GM21576 (cell line): Measurements from ENCODE around the gene POU2AF2.
"Not testable (repeated sequence)": the region's sequence is repeated elsewhere in the genome, so short reads cannot be mapped to it uniquely, and the experiment has no call there.

Source experiments
- ATAC-seq: cut with Tn5 transposase; IDR thresholded peaks from one replicate; pipeline ENCODE4 v1.9.1; 2021; ENCODE audit warnings: mild to moderate bottlenecking, moderate library complexity; ENCODE audit not compliant: unreplicated experiment

POU2AF2 gene, protein sequence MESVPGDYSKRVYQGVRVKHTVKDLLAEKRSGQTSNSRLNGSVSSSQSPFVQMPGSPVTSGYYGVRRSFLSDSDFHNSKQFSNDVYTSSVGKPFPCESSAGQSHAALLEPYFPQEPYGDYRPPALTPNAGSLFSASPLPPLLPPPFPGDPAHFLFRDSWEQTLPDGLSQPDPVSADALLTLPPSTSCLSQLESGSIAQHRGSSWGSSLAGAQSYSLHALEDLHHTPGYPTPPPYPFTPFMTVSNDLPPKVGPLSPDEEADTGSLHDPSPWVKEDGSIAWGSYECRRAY

DNA sequence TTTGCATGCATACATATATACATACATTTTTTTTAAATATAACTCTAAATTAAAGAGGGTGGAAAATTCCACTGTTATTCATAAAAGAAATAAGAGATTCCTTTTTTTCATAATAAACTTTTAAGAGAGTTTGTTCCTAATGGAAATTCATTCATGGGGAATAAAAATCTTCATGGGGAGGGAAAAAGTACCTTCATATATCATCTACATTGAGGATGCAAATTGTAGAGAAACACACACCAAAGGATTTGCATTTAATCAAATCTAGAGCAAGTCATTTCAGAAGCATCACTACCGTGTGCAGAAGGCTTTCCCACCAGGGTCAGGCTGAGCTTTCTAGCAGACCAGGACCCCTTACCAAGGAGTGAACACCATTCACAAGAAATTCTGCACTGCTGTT is at the start of gene POU2AF2:
Gene POU2AF2, plus strand, starts transcription at position 301 of the 400 bp plus-strand sequence. CDS start 129 bp downstream, outside the sequence.
- ATAC-seq = no peak

DNA sequence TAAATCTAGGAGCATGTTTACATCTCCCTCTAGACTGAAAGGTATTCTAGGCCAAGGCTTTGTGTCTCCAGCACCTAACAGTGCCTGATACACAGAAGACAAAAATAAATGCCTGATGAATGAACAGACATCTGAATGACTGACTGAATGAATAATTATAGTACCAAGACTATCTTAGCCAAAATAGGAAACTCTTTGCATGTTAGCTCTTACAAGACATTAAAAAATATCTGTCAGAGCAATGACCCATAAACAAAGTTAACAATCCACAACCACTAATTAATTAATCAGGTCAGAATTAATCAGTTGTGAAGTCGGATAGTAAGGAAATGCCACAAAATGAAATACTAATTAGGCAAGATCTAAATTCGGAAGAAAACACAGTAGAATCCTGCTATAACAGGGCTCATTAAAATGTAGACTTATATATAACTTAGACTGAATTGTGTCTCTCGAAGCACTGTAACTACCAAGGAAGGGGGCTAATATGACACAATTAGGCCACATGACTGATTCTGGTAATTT is 45.5 kb upstream of the POU2AF2 start:
- no peak for ATAC-seq

DNA sequence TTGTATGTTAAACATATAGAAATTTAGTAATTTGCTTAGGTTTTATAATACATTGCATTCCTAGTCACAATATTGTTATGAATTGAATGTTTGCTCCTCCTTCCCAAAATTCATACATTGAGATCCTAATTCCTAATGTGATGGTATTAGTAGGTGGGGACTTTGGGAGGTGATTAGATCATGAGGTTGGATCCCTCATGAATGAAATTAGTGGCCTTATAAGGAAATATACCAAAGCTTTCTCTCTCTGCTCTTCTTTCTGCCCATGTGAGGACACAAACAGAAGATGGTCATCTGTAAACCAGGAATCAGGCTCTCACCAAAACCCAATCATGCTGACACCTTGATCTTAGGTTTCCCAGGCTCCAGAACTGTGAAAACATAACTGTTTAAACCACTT is 41.3 kb upstream of the POU2AF2 start:
- ATAC-seq = no peak

DNA sequence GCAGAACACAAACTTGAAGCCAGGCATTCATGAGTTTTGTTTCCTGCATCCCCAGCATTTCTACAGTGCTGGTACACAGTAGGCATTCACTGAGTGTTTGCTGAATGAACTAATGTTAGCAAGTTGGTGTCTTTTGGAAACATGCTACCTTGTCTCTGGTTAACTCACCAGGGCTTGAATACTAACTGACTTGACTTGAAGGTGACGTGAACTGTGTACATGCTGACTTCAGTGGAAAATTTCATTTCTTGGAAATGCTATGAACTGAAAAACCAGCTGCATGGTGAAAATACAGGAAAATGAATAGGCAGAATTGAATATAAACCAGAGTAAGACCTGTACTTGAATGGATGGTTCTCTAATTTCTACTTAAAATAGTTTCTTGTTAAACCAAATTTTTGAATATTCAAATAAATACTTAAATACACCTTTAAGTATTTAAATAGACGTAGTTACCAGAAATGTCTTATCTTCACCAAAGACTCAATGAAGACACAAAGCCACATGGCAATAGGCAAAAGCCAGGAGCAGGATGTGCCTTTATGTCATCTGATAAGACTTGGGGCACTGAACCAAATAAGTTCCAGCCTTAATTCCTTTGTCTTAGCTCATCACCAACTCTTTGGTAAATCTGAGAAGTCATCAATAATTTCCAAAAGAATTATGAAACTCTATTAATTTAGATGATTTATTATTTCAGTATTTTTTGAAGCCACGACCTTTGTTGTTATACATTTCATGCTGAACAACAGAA is 39.7 kb upstream of the POU2AF2 start:
- no peak for ATAC-seq

DNA sequence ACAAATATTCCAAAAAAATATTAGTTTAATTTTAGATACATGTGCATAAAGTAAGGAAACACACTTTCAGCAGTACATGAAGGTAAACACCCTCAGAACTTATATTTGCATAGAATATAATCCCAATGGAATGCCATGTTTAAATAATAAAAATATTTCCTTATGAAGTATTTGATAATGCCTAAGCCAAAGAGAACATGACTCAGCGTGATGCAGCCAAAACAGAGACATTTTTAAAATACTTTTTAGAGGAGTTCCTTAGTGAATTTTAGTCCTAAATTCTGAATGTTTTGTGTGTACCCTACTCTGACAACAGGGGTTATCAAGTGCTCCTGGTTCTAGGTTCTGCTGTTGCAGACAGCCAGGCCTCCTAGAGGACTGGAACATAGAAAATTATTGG is 39.1 kb upstream of the POU2AF2 start:
- no peak for ATAC-seq

DNA sequence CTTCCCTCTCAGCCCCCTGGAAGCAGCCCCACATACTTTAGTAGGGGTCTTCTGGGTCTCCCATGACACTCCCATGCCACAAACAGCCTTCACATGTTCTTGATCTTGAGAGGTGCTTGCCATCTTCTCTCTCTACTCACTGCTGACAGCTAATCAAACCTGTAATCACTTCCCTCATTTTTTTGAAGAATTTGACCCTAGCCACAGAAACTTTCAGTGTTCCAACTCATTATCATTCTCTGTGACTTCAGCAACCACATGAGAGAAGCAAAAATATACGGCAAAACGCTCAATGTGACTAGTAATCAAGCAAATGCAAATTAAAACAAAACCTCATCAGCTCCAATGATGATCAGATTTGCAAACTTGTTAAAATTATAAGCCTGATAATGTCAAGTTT is 38.3 kb upstream of the POU2AF2 start:
- no peak for ATAC-seq

DNA sequence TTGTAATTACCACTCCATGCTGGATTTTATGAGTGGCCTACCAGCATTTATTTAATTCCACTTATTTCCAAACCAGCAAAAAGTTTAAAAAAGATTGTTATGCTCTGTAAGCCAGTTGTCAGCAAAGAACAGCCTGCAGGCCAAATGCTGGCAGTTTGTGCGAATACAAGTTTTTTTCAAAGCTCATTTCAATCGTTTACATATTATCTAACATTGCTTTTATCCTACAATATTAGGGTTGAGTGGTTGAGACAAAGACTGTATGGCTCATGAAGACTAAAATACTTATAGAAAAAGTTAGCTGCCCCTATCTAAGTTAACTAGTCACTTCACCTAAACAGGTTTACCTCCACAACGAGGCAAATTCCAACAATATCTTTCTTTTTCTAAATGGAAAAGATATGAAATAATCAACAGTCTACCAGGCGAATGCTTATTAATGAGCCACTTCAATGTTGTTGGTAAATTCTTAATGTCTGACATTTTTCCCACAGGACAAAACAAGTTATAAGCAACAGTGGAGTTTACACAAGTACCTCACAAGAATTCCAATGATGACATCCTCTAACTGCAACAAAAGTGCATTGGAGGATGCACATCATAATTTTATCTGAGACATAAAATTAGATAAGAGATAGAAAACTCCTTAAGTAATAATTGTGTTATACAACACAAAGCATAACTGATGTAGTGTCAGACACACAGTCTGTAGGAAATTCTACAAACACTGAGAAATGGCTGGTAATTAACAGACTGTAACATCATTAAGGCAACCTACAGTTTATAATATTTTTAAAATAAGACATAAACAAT is 35.8 kb upstream of the POU2AF2 start:
- ATAC-seq = no peak

DNA sequence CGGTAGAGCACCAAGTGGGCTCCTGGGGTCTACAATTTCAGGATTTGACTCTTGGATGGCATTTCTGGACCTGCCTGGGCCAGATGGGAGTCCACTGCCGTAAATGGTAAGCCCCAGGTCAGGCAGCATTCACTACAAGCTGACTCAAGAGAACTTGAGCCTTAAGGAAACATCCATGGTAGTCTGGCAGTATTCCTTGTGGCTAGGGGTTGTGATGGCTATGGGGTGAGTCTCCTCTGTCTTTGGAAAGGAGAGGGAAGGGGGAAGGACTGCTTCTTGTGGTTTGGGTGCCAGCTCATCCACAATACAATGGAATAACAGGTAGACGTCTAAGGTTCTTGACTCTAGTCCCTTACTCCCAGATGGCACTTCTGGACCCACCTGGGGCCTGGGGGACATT is 32.3 kb upstream of the POU2AF2 start:
- ATAC-seq = no peak

DNA sequence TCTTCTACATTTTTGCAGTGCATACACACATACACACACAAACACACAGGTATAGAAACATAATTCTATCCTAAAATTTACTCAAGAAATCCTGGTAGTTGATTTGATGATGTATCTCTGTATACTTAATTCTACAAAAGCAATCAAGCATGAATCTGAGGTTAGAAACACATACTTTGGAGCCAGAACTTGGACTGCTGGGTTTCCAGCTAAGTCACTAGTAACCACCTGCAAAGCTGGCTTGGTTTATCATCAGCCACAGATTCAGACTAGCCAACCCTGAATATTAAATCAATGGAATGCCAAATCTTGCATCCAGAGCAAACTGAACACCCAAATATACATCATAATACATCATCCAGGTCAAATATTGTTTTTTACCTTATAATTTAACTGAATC is 24.8 kb upstream of the POU2AF2 start:
- no peak for ATAC-seq

DNA sequence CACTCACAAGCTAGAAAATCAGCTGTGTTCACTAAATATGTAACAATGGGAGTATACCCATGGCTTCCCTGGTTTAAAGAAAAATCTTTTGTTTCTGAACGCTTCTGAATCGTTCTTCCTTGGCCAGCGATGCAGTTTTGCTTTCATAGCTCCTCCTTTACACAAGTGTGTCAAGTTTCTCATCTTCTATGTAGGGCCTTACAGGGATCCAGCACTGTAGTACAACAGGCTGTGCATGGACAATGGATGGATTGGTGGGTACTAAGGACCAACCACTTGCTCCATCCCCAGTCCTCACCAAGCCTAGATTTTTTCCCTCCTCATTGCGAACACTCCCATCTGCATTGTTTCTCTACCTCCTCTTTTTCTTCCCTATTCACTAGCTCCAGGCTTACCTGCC is 24.3 kb upstream of the POU2AF2 start:
- ATAC-seq = no peak

DNA sequence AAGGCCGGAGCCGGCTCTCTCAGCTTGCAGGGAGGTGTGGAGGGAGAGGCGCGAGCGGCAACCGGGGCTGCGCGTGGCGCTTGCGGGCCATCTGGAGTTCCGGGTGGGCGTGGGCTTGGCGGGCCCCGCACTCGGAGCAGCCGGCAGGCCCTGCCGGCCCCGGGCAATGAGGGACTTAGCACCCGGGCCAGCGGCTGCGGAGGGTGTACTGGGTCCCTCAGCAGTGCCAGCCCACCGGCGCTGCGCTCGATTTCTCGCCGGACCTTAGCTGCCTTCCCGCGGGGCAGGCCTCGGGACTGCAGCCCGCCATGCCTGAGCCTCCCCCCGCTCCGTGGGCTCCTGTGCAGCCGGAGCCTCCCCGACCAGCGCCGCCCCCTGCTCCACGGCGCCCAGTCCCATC is 23.6 kb upstream of the POU2AF2 start:
- not testable (repeated sequence) for ATAC-seq

DNA sequence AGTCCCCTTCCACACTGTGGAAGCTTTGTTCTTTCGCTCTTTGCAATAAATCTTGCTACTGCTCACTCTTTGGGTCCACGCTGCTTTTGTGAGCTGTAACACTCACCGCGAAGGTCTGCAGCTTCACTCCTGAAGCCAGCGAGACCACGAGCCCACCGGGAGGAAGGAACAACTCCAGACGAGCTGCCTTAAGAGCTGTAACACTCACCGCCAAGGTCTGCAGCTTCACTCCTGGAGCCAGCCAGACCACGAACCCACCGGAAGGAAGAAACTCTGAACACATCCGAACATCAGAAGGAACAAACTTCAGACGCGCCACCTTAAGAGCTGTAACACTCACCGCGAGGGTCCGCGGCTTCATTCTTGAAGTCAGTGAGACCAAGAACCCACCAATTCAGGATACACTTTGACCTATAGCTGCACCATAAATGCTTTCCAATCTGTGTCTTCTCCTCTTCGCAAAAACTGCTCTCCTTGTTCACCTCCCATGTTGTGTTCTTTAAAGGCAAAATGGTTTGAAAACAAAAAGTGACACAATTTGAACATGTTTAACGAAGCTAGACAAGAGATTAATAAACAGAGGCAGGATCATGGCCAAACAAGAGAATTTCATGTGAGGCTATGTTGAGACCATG is 22.6 kb upstream of the POU2AF2 start:
- not testable (repeated sequence) for ATAC-seq

DNA sequence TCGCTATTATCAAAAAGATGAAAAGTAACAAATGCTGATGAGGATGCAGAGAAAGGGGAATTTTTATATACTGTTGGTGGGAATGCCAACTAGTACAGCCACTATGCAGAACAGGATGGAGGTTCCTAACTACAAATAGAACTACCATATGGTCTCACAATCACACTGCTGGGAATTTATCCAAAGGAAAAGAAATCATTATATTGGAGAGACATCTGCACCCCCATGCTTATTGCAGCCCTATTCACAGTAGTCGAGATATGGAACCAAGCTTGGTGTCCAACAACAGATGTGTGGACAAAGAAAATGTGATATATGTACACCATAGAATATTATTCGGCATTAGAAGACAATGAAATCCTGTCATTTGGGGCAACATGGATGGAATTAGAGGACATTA is 19.6 kb upstream of the POU2AF2 start:
- ATAC-seq = no peak

DNA sequence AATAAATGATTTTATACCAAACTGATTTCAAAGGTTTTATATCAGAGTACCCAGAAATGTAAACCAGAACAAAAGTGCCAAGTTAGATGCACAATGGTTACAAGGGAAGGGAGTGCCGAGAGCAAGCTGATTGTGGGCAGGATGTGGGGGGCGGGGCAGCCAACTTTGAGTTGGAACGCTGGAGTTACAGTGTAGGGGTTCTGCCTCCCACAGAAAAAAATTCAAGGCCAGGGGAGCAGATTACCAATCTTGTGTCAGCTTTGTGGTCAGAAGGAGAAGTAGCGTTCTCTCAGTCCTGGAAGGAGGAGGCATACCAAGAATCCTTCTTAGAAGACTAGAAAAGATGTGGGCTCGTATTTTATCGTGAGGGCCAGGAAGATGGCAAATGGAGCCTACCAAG is 15.9 kb upstream of the POU2AF2 start:
- no peak for ATAC-seq

DNA sequence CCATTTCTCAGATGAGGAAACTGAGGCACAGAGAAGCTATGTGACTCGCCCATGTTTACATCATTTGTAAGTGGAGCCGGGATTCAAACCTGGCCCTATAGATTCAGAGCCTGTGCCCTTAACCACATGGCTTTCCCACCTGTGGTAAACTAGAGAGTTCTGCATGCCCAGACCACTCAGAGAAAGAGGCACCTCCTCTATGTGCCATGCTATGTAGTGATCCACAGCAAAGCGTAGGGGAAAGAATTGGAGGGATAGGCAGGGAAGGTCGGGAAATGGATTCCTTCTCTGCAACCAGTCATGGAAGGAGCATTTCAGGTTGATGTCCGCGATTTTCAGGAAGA is 15.4 kb upstream of the POU2AF2 start:
- ATAC-seq = peak; percentile 32

DNA sequence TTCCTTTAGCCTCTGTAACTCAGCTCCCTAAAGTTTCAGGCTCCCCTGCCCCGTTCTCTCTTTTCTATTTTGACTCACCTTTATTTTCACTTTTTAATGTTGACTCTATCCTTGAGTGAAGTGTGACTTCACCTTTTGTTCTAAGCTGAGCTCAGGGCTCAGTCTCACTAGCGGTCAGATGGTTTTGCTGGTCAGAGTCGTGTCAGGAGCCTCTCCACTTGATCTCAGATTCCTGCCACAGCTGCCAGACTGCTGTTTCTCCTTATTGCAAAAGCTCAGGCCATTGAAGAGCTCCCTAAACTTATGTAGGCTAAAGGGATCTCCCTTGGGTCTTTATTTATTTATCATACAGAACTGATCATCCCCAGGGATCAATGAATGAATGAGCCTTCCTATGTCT is 13.7 kb upstream of the POU2AF2 start:
- ATAC-seq = no peak

DNA sequence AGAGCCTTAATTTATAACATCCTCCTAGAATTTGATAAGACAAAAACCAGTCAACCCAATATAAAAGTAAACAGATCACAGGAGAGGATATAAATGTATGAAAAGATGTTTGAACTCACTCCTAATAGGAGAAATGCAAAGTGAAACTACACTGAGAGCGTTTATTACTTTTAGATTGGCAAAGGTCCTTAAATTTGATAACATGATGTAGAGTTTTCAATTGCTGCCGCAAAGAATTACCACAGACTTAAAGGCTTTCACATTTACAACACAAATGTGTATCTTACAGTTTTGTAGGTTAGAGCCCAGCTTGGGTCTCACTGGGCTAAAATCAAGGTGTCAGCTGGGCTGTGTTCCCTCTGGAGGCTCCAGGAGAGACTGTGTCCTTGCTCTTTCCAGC is 9.1 kb upstream of the POU2AF2 start:
- no peak for ATAC-seq

DNA sequence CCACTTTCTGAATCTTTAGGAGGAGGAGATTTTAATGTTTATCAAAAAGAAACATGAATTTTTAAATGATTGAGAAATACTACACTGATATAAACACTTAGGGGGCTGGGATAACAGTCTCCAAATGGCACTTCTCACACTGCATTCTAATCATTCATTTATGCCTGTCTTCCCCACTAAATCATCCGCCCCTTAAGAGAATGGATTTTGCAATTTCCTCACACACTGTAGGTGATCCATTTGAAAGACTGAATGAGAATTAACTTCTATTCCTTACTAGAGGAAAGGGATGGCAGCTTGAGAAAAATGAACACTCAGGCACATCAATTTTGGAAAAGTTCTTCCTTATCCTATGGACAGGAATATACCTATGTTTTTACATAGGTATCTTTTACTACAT is 7.6 kb upstream of the POU2AF2 start:
- ATAC-seq = no peak

DNA sequence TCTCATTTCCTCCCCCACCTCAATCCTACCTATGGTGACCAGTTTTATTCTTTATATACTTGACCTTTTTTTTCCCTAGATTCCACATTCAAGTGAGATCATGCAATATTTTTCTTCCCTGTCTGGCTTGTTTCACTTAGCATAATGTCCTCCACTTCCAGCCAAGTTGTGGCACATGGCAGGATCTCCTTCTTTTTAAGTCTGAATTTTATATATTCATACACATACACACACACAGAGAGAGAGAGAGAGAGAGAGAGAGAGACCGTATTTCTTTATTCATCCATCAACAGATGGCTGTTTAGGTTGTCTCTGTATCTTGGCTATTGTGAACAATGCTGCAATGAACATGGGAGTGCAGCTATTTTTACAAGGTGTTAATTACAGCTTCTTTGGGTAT is 1.4 kb downstream of the POU2AF2 start:
- no peak for ATAC-seq

DNA sequence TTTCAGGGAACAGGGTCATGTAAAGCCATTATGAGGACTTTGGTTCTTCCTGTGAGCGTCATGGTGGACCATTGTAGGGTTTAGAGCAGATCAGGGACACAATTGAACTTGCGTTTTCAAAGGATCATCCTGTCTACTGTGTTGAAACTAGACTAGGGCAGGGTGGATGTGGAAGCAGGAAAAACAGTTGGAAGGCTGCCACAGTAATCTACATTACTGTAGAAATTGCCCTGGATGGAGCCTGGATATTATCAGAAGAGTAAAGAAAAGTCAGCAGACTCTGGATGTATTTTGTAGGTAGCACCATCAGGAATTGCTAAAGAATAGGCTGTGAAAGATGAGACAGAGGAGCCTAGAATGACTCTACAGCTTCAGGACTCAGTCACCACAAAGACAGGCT is 5.4 kb downstream of the POU2AF2 start:
- no peak for ATAC-seq

DNA sequence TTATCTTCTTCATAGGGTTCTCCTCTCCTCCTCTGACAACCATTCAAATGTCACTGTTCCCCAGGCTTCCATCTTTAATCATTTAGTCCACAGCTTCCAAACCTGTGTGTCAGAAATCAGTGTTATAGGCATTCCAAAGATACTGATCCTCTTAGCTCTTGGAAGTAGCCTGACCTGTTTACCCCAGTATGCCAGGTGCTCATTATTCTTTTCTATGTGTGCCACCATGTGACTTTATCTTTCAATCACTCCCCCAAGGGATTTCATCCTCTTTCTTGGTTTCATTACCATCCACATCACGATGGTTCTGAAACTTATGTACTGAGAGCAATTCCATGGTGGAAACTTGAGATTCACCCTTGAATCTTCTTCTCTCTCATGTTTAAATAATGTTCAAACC is 7.6 kb downstream of the POU2AF2 start:
- ATAC-seq = no peak
